ENCODE results near the gene EYA2.

Gene EYA2

GRCh38 chr20:47013606-47014005 is 119.0 kb downstream of the EYA2 start:
- DNase-seq, result no peak

- DNase-seq, result no peak
Measured at GRCh38 chr20:47016068-47016664, 121.5 kb downstream of the EYA2 start.

- no peak for DNase-seq
Measured at GRCh38 chr20:47018381-47018780, 123.7 kb downstream of the EYA2 start.

GRCh38 chr20:47019121-47019824 is 124.6 kb downstream of the EYA2 start:
- no peak for DNase-seq

- DNase-seq, result no peak
Measured at GRCh38 chr20:47020231-47020630, 125.6 kb downstream of the EYA2 start.

GRCh38 chr20:47021850-47022249 is 127.2 kb downstream of the EYA2 start:
- DNase-seq, result no peak

- no peak for DNase-seq
Measured at GRCh38 chr20:47024461-47024937, 129.9 kb downstream of the EYA2 start.

- DNase-seq, result no peak
Measured at GRCh38 chr20:47027042-47027441, 132.4 kb downstream of the EYA2 start.

- no peak for DNase-seq
Measured at GRCh38 chr20:47027456-47027855, 132.8 kb downstream of the EYA2 start.

GRCh38 chr20:47028487-47028886 is 133.8 kb downstream of the EYA2 start:
- DNase-seq, result no peak

- DNase-seq, result no peak
Measured at GRCh38 chr20:47029845-47030244, 135.2 kb downstream of the EYA2 start.

- DNase-seq, result no peak
Measured at GRCh38 chr20:47030271-47030810, 135.7 kb downstream of the EYA2 start.

GRCh38 chr20:47031004-47031403 is 136.4 kb downstream of the EYA2 start:
- no peak for DNase-seq

GRCh38 chr20:47031821-47032220 is 137.2 kb downstream of the EYA2 start:
- no peak for DNase-seq

GRCh38 chr20:47032933-47033578 is 138.4 kb downstream of the EYA2 start:
- DNase-seq, result no peak

- no peak for DNase-seq
Measured at GRCh38 chr20:47033665-47034064, 139.0 kb downstream of the EYA2 start.

- DNase-seq, result no peak
Measured at GRCh38 chr20:47035026-47035590, 140.5 kb downstream of the EYA2 start.

- DNase-seq, result no peak
Measured at GRCh38 chr20:47036091-47036870, 141.6 kb downstream of the EYA2 start.

- peak; percentile 68 for DNase-seq
Measured at GRCh38 chr20:47038566-47039560, 144.2 kb downstream of the EYA2 start.

- peak; percentile 94 for DNase-seq
Measured at GRCh38 chr20:47040506-47041125, 146.0 kb downstream of the EYA2 start.

GRCh38 chr20:47041396-47041899 is 146.8 kb downstream of the EYA2 start:
- DNase-seq, result peak; percentile 68
